ENCODE results near the gene MITD1. TPM values are rescaled to one million over a fixed set of nuclear protein-coding genes. Genes with fewer than 3 reads are reported as not detected.
A peak's percentile ranks its signal among the peaks of the same experiment; 100 is the strongest.

MITD1 gene
- total and polyA plus RNA-seq, 2 of the 13 experiments (the other 11 are each of a cell fraction or from before 2014, with no cell fraction given): 17.8 to 43.7 TPM

DNA sequence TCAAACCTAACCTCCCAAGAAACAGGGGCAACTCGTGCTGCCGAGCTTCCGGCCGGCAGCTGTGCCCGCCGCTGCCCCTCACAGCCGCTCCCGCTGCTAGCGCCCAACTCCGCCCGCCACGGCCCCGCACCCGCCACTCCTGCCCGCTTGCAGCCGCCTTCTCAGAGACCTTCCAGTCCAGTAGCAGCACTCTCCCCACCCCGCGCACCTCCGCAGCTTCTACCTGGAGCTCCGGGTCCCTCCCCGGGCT is 40.1 kb downstream of the MITD1 start (continued):
- TF ChIP-seq, protein P1, sequence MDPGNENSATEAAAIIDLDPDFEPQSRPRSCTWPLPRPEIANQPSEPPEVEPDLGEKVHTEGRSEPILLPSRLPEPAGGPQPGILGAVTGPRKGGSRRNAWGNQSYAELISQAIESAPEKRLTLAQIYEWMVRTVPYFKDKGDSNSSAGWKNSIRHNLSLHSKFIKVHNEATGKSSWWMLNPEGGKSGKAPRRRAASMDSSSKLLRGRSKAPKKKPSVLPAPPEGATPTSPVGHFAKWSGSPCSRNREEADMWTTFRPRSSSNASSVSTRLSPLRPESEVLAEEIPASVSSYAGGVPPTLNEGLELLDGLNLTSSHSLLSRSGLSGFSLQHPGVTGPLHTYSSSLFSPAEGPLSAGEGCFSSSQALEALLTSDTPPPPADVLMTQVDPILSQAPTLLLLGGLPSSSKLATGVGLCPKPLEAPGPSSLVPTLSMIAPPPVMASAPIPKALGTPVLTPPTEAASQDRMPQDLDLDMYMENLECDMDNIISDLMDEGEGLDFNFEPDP (CRISPR knock-in tag; conservative IDR thresholded peaks at IDR 0.05): no peak
- no peak for TF ChIP-seq PITX1 (CRISPR knock-in tag; IDR thresholded peaks at IDR 0.05)
- TF ChIP-seq CEBPB (IDR thresholded peaks at IDR 0.05; ENCODE audit: borderline replicate concordance, low read depth, low read length): no peak
- TF ChIP-seq CBX5 (CRISPR knock-in tag; IDR thresholded peaks at IDR 0.05; ENCODE audit: borderline replicate concordance): no peak
- 0 out of 2 replicates have a peak, but pooled peaks have one; percentile 50 for TF ChIP-seq ZNF138 (CRISPR knock-in tag; IDR thresholded peaks at IDR 0.05; ENCODE audit: low read depth)
- no peak; the same call in 1 of the 2 replicates for TF ChIP-seq ZNF142 (CRISPR knock-in tag; IDR thresholded peaks at IDR 0.05)
- TF ChIP-seq MXI1 (IDR thresholded peaks at IDR 0.05; ENCODE audit: borderline replicate concordance, low read depth, low read length): no peak; the same call in 2 of the 3 replicates
- no peak for TF ChIP-seq DNMT3B (CRISPR knock-in tag; conservative IDR thresholded peaks at IDR 0.05)
- TF ChIP-seq GRHL1 (CRISPR knock-in tag; conservative IDR thresholded peaks at IDR 0.05): no peak
- no peak for TF ChIP-seq BHLHE40 (IDR thresholded peaks at IDR 0.05; ENCODE audit: low read length)
- peak; percentile 47; the same call in 1 of the 2 replicates for TF ChIP-seq ZNF414 (CRISPR knock-in tag; IDR thresholded peaks at IDR 0.05)
- no peak for TF ChIP-seq JDP2 (CRISPR knock-in tag; IDR thresholded peaks at IDR 0.05; ENCODE audit: borderline replicate concordance)
- no peak for TF ChIP-seq U2AF2 (IDR thresholded peaks at IDR 0.05; ENCODE audit: low read depth, low read length)
- TF ChIP-seq, protein P2, sequence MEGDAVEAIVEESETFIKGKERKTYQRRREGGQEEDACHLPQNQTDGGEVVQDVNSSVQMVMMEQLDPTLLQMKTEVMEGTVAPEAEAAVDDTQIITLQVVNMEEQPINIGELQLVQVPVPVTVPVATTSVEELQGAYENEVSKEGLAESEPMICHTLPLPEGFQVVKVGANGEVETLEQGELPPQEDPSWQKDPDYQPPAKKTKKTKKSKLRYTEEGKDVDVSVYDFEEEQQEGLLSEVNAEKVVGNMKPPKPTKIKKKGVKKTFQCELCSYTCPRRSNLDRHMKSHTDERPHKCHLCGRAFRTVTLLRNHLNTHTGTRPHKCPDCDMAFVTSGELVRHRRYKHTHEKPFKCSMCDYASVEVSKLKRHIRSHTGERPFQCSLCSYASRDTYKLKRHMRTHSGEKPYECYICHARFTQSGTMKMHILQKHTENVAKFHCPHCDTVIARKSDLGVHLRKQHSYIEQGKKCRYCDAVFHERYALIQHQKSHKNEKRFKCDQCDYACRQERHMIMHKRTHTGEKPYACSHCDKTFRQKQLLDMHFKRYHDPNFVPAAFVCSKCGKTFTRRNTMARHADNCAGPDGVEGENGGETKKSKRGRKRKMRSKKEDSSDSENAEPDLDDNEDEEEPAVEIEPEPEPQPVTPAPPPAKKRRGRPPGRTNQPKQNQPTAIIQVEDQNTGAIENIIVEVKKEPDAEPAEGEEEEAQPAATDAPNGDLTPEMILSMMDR (CRISPR knock-in tag; IDR thresholded peaks at IDR 0.05): 0 out of 2 replicates have a peak, but pooled peaks have one; percentile 15
- TF ChIP-seq FOXP4 (CRISPR knock-in tag; IDR thresholded peaks at IDR 0.05): no peak
- no peak for TF ChIP-seq YEATS2 (CRISPR knock-in tag; IDR thresholded peaks at IDR 0.05; ENCODE audit: borderline replicate concordance)
- no peak for TF ChIP-seq KAT8 (CRISPR knock-in tag; IDR thresholded peaks at IDR 0.05)

All from HepG2 (cell line).